ENCODE results near the gene PTGR3. TPM values are rescaled to one million over a fixed set of nuclear protein-coding genes. Genes with fewer than 3 reads are reported as not detected.

The PTGR3 gene
- total and polyA plus RNA-seq, 4 donors = 6.8 to 18.7 (median 11.4) TPM

- TF ChIP-seq CTCF (IDR thresholded peaks at IDR 0.05; ENCODE audit: low read depth, low read length, missing input control) = no peak
Measured at GRCh38 chr18:75178376-75178775, 30.6 kb downstream of the PTGR3 start (continued).

GRCh38 chr18:75176849-75177248, 32.1 kb downstream of the PTGR3 start:
- 78% methylated on average over 8 of the region's 8 CpGs for WGBS
- no peak overlapping the region for H3K27ac ChIP-seq (ENCODE audit: low read depth in 1 of 2, low read length in 2 of 2)
- no peaks in the 10 kb centered on the region for H3K9me3 ChIP-seq (ENCODE audit: control insufficient read depth in 4 of 4, low read length in 3 of 4)
- no peak for TF ChIP-seq GABPA (IDR thresholded peaks at IDR 0.05 in 1 of 2, conservative IDR thresholded peaks at IDR 0.05 in 1 of 2)
- no peak for TF ChIP-seq SP1 (IDR thresholded peaks at IDR 0.05)
- no peak for TF ChIP-seq FOXA1 (IDR thresholded peaks at IDR 0.05)
- H3K27me3 ChIP-seq (ENCODE audit: control insufficient read depth in 4 of 4, insufficient read depth in 4 of 4, low read length in 3 of 4) = no peaks in the 10 kb centered on the region
- H3K36me3 ChIP-seq (ENCODE audit: control insufficient read depth in 4 of 4, insufficient read depth in 3 of 4, low read depth in 1 of 4, low read length in 3 of 4) = no peaks in the 10 kb centered on the region
- no peak overlapping the region for H3K9ac ChIP-seq (ENCODE audit: low read depth in 1 of 2, low read length in 2 of 2)
- no peak for DNase-seq (ENCODE audit: low spot score)
- no peak overlapping the region for H3K4me3 ChIP-seq (ENCODE audit: low read depth in 1 of 3, low read length in 3 of 3)
- no peaks in the 10 kb centered on the region for H3K4me1 ChIP-seq (ENCODE audit: control insufficient read depth in 4 of 4, insufficient read depth in 4 of 4, low read length in 3 of 4)

- WGBS = 85% methylated on average over 4 of the region's 4 CpGs
- no peaks in the 10 kb centered on the region for H3K9me3 ChIP-seq (ENCODE audit: control insufficient read depth in 4 of 4, low read length in 3 of 4)
- no peak for DNase-seq (ENCODE audit: low spot score)
- no peaks in the 10 kb centered on the region for H3K27me3 ChIP-seq (ENCODE audit: control insufficient read depth in 4 of 4, insufficient read depth in 4 of 4, low read length in 3 of 4)
- no peaks in the 10 kb centered on the region for H3K36me3 ChIP-seq (ENCODE audit: control insufficient read depth in 4 of 4, insufficient read depth in 3 of 4, low read depth in 1 of 4, low read length in 3 of 4)
- H3K4me1 ChIP-seq (ENCODE audit: control insufficient read depth in 4 of 4, insufficient read depth in 4 of 4, low read length in 3 of 4) = no peaks in the 10 kb centered on the region
- H3K4me3 ChIP-seq (ENCODE audit: low read depth in 1 of 3, low read length in 3 of 3) = no peak overlapping the region
- H3K27ac ChIP-seq (ENCODE audit: low read depth in 1 of 2, low read length in 2 of 2) = no peak overlapping the region
- TF ChIP-seq SP1 (IDR thresholded peaks at IDR 0.05) (no peak), ZBTB33 (IDR thresholded peaks at IDR 0.05) (no peak), RAD21 (IDR thresholded peaks at IDR 0.05) (no peak), JUND (IDR thresholded peaks at IDR 0.05) (no peak), FOXA2 (IDR thresholded peaks at IDR 0.05) (no peak), MAX (IDR thresholded peaks at IDR 0.05) (no peak), TAF1 (conservative IDR thresholded peaks at IDR 0.05) (no peak), HNF4A (conservative IDR thresholded peaks at IDR 0.05) (no peak), CTCF (IDR thresholded peaks at IDR 0.05; ENCODE audit: low read depth, low read length, missing input control) (no peak), HNF4G (IDR thresholded peaks at IDR 0.05) (no peak), REST (IDR thresholded peaks at IDR 0.05) (no peak), NR2F2 (IDR thresholded peaks at IDR 0.05) (no peak), GABPA (IDR thresholded peaks at IDR 0.05 in 1 of 2, conservative IDR thresholded peaks at IDR 0.05 in 1 of 2) (no peak), YY1 (IDR thresholded peaks at IDR 0.05) (no peak), ATF3 (IDR thresholded peaks at IDR 0.05) (no peak), RXRA (IDR thresholded peaks at IDR 0.05) (no peak), FOXA1 (IDR thresholded peaks at IDR 0.05) (no peak), EGR1 (IDR thresholded peaks at IDR 0.05; ENCODE audit: low read depth in 2 of 2) (no peak)
- H3K9ac ChIP-seq (ENCODE audit: low read depth in 1 of 2, low read length in 2 of 2) = no peak overlapping the region
Measured at GRCh38 chr18:75173738-75174137, 35.2 kb downstream of the PTGR3 start.
